ENCODE measurements around the gene TACC2.

Gene TACC2

GRCh38 chr10:122120008-122120744 is 131.2 kb downstream of the TACC2 start (continued):
- TF ChIP-seq, protein P1, sequence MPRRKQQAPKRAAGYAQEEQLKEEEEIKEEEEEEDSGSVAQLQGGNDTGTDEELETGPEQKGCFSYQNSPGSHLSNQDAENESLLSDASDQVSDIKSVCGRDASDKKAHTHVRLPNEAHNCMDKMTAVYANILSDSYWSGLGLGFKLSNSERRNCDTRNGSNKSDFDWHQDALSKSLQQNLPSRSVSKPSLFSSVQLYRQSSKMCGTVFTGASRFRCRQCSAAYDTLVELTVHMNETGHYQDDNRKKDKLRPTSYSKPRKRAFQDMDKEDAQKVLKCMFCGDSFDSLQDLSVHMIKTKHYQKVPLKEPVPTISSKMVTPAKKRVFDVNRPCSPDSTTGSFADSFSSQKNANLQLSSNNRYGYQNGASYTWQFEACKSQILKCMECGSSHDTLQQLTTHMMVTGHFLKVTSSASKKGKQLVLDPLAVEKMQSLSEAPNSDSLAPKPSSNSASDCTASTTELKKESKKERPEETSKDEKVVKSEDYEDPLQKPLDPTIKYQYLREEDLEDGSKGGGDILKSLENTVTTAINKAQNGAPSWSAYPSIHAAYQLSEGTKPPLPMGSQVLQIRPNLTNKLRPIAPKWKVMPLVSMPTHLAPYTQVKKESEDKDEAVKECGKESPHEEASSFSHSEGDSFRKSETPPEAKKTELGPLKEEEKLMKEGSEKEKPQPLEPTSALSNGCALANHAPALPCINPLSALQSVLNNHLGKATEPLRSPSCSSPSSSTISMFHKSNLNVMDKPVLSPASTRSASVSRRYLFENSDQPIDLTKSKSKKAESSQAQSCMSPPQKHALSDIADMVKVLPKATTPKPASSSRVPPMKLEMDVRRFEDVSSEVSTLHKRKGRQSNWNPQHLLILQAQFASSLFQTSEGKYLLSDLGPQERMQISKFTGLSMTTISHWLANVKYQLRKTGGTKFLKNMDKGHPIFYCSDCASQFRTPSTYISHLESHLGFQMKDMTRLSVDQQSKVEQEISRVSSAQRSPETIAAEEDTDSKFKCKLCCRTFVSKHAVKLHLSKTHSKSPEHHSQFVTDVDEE (CRISPR knock-in tag; IDR thresholded peaks at IDR 0.05): no peak
- TF ChIP-seq TOX (CRISPR knock-in tag; IDR thresholded peaks at IDR 0.05; ENCODE audit: borderline replicate concordance): no peak
- TF ChIP-seq PPARA (CRISPR knock-in tag; IDR thresholded peaks at IDR 0.05; ENCODE audit: borderline replicate concordance): no peak
- TF ChIP-seq ARNTL (CRISPR knock-in tag; IDR thresholded peaks at IDR 0.05; ENCODE audit: borderline replicate concordance, low read depth): no peak
- TF ChIP-seq CSDC2 (CRISPR knock-in tag; IDR thresholded peaks at IDR 0.05): no peak
- TF ChIP-seq CSRNP3 (CRISPR knock-in tag; IDR thresholded peaks at IDR 0.05): no peak
- TF ChIP-seq, protein P2, sequence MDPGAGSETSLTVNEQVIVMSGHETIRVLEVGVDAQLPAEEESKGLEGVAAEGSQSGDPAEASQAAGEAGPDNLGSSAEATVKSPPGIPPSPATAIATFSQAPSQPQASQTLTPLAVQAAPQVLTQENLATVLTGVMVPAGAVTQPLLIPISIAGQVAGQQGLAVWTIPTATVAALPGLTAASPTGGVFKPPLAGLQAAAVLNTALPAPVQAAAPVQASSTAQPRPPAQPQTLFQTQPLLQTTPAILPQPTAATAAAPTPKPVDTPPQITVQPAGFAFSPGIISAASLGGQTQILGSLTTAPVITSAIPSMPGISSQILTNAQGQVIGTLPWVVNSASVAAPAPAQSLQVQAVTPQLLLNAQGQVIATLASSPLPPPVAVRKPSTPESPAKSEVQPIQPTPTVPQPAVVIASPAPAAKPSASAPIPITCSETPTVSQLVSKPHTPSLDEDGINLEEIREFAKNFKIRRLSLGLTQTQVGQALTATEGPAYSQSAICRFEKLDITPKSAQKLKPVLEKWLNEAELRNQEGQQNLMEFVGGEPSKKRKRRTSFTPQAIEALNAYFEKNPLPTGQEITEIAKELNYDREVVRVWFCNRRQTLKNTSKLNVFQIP (CRISPR knock-in tag; IDR thresholded peaks at IDR 0.05; ENCODE audit: borderline replicate concordance, low read depth): no peak
- no peak for TF ChIP-seq BACH2 (CRISPR knock-in tag; IDR thresholded peaks at IDR 0.05; ENCODE audit: borderline replicate concordance)

- no peak for ATAC-seq
- TF ChIP-seq PPARA (CRISPR knock-in tag; IDR thresholded peaks at IDR 0.05; ENCODE audit: borderline replicate concordance) (no peak), TOX (CRISPR knock-in tag; IDR thresholded peaks at IDR 0.05; ENCODE audit: borderline replicate concordance) (no peak), ARNTL (CRISPR knock-in tag; IDR thresholded peaks at IDR 0.05; ENCODE audit: borderline replicate concordance, low read depth) (no peak), TCF4 (CRISPR knock-in tag; IDR thresholded peaks at IDR 0.05; ENCODE audit: borderline replicate concordance) (no peak), SNAI2 (CRISPR knock-in tag; IDR thresholded peaks at IDR 0.05) (no peak)
These were observed 132.1 kb downstream of the TACC2 start for GRCh38 chr10:122121059-122121458.

- ATAC-seq: no peak
- no peak for TF ChIP-seq PATZ1 (CRISPR knock-in tag; IDR thresholded peaks at IDR 0.05; ENCODE audit: borderline replicate concordance)
- no peak for TF ChIP-seq SNAI2 (CRISPR knock-in tag; IDR thresholded peaks at IDR 0.05)
- no peak for TF ChIP-seq ESRRG (CRISPR knock-in tag; IDR thresholded peaks at IDR 0.05)
- TF ChIP-seq ZFP3 (CRISPR knock-in tag; IDR thresholded peaks at IDR 0.05): no peak
- no peak for TF ChIP-seq ZNF565 (CRISPR knock-in tag; conservative IDR thresholded peaks at IDR 0.05; ENCODE audit: low read depth)
- TF ChIP-seq PPARA (CRISPR knock-in tag; IDR thresholded peaks at IDR 0.05; ENCODE audit: borderline replicate concordance): no peak
- TF ChIP-seq OSR1 (CRISPR knock-in tag; IDR thresholded peaks at IDR 0.05): no peak
These were observed 133.5 kb downstream of the TACC2 start for GRCh38 chr10:122122493-122122892.

- no peak for ATAC-seq
- TF ChIP-seq CREB5 (CRISPR knock-in tag; IDR thresholded peaks at IDR 0.05; ENCODE audit: low read depth) (no peak), GLIS3 (CRISPR knock-in tag; IDR thresholded peaks at IDR 0.05) (no peak), ZFP3 (CRISPR knock-in tag; IDR thresholded peaks at IDR 0.05) (no peak), RARB (CRISPR knock-in tag; IDR thresholded peaks at IDR 0.05) (no peak), ZNF8 (CRISPR knock-in tag; IDR thresholded peaks at IDR 0.05) (no peak), ZC3H10 (CRISPR knock-in tag; IDR thresholded peaks at IDR 0.05) (no peak), ESRRG (CRISPR knock-in tag; IDR thresholded peaks at IDR 0.05) (no peak)
These were observed 134.2 kb downstream of the TACC2 start for GRCh38 chr10:122123186-122123585.

Measured in SK-N-SH treated with all-trans-retinoic acid at 6 μM for 48 hours (cell line).